ENCODE results near the gene PLCH1.

Gene PLCH1

GRCh38 chr3:155585384-155585783 lies 159.5 kb downstream of the PLCH1 start:
- DNase-seq (ENCODE audit: low read depth in 1 of 2, low spot score in 1 of 2), result no peak
- TF ChIP-seq GABPA (IDR thresholded peaks at IDR 0.05; ENCODE audit: low read depth) (no peak), REST (IDR thresholded peaks at IDR 0.05; ENCODE audit: insufficient replicate concordance, low read depth) (no peak), CTCF (IDR thresholded peaks at IDR 0.05; ENCODE audit: insufficient read depth, low read length) (no peak), POLR2AphosphoS5 (IDR thresholded peaks at IDR 0.05; ENCODE audit: low read depth) (no peak), SPI1 (IDR thresholded peaks at IDR 0.05; ENCODE audit: borderline replicate concordance, low read depth) (no peak)
- Histone ChIP-seq H3K4me3 (replicated peaks; ENCODE audit: insufficient read depth, low read length) (no peak overlapping the region), H3K27me3 (ENCODE audit: insufficient read depth, poor library complexity, severe bottlenecking) (no peaks in the 10 kb centered on the region), H3K27ac (replicated peaks) (no peak overlapping the region)

- peak overlapping the region; percentile 6; the same call in 1 of the 2 replicates for H3K4me3 ChIP-seq (replicated peaks; ENCODE audit: insufficient read depth, low read length)
- no peaks in the 10 kb centered on the region for H3K27me3 ChIP-seq (ENCODE audit: insufficient read depth, poor library complexity, severe bottlenecking)
- H3K27ac ChIP-seq (replicated peaks), result no peak overlapping the region
- DNase-seq (ENCODE audit: low read depth in 1 of 2, low spot score in 1 of 2), result peak in 1 of 2 experiments; percentile 64
- TF ChIP-seq POLR2AphosphoS5 (IDR thresholded peaks at IDR 0.05; ENCODE audit: low read depth), result no peak
- TF ChIP-seq SPI1 (IDR thresholded peaks at IDR 0.05; ENCODE audit: borderline replicate concordance, low read depth), result no peak
- TF ChIP-seq REST (IDR thresholded peaks at IDR 0.05; ENCODE audit: insufficient replicate concordance, low read depth), result no peak
- no peak for TF ChIP-seq CTCF (IDR thresholded peaks at IDR 0.05; ENCODE audit: insufficient read depth, low read length)
- TF ChIP-seq GABPA (IDR thresholded peaks at IDR 0.05; ENCODE audit: low read depth), result no peak
Measured at GRCh38 chr3:155581579-155581978, 163.3 kb downstream of the PLCH1 start.

- TF ChIP-seq POLR2AphosphoS5 (IDR thresholded peaks at IDR 0.05; ENCODE audit: low read depth) (no peak), REST (IDR thresholded peaks at IDR 0.05; ENCODE audit: insufficient replicate concordance, low read depth) (no peak), CTCF (IDR thresholded peaks at IDR 0.05; ENCODE audit: insufficient read depth, low read length) (no peak), GABPA (IDR thresholded peaks at IDR 0.05; ENCODE audit: low read depth) (no peak), SPI1 (IDR thresholded peaks at IDR 0.05; ENCODE audit: borderline replicate concordance, low read depth) (no peak)
- H3K4me3 ChIP-seq (replicated peaks; ENCODE audit: insufficient read depth, low read length), result no peak overlapping the region
- no peak for DNase-seq (ENCODE audit: low read depth in 1 of 2, low spot score in 1 of 2)
- H3K27ac ChIP-seq (replicated peaks), result no peak overlapping the region
- H3K27me3 ChIP-seq (ENCODE audit: insufficient read depth, poor library complexity, severe bottlenecking), result no peaks in the 10 kb centered on the region
Measured at GRCh38 chr3:155572085-155572484, 172.8 kb downstream of the PLCH1 start.

Data from HL-60 (cell line).